AG08395 (cell line): Measurements from ENCODE around the gene PRKD1.
"Not testable (repeated sequence)": the region's sequence is repeated elsewhere in the genome, so short reads cannot be mapped to it uniquely, and the experiment has no call there.

Experiments
- DNase-seq: peaks from one replicate; pipeline ENCODE4 v3.0.0; 2012; ENCODE audit warnings: mixed read lengths, low spot score

Gene PRKD1

DNA sequence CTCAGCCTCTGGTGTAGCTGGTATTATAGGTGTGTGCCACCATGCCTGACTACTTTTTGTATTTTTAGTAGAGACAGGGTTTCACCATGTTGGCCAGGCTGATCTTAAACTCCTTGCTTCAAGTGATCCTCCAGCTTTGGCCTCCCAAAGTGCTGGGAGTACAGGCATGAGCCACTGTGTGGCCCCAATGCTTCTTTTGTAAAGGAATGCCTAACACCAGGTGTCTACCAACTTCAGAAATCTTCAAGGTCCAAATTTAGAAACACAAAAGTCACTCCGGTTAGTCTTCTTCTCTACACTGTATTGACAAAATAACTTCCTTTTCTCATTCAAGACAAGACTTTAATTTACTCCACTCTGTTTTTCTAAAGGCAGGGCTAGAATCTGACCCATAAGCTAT lies 188.7 kb downstream of the PRKD1 start:
- no peak for DNase-seq

DNA sequence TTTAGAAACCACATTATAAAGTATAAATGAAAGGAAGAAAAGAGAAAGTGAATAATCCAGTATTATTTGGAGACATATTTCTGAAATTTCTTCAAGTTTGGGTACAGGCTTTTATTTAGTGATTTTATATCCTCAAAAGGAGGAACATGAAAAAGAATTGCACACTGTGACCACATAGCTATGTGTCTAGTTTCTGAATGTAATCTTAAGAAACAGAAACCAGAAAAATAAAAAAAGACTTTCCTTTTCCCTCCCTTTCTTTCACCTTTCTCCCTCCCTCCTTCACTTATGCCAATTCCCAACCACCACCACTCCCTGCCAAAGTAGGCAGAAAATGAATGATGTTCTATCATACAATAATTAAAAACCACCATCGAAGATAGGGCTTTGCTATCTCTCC lies 189.6 kb downstream of the PRKD1 start:
- no peak for DNase-seq

DNA sequence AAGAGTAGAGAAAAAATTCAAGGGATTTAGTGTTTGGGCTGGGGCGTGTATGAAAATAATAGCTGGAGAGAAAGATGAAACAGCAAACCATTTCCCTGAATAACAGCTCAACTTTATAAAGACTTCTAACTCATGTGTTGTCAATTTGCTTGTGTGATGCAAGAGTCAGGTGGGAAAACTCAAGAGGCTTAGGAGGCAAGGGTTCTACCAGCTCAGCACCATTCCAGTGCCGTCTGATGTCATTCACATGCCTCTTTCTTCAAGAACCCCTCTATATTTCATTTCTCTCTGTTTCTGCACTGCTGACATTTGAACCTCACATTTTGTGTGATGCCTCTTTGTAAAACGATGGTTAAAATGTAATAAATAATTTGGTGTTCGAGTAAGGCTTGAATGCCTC lies 192.2 kb downstream of the PRKD1 start:
- no peak for DNase-seq

DNA sequence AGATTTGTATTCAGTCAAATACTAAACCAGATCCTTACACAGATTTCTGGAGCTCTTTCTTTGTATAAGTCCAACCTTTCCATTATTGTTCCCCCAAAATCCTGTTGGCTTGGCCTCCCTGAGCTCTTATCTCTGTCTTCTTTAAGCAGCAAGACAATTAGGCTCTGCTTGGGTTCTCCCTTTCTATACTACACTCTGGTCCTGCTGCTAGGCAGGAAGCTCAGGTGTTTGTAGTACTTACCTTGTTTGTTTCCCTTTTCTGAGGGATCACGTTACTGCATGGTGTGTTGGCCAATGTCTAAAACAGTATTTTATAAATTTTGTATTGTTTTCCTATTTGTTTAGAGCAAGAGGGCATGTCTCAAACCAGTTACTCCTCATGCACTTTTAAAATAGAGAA lies 192.9 kb downstream of the PRKD1 start:
- DNase-seq, result no peak

DNA sequence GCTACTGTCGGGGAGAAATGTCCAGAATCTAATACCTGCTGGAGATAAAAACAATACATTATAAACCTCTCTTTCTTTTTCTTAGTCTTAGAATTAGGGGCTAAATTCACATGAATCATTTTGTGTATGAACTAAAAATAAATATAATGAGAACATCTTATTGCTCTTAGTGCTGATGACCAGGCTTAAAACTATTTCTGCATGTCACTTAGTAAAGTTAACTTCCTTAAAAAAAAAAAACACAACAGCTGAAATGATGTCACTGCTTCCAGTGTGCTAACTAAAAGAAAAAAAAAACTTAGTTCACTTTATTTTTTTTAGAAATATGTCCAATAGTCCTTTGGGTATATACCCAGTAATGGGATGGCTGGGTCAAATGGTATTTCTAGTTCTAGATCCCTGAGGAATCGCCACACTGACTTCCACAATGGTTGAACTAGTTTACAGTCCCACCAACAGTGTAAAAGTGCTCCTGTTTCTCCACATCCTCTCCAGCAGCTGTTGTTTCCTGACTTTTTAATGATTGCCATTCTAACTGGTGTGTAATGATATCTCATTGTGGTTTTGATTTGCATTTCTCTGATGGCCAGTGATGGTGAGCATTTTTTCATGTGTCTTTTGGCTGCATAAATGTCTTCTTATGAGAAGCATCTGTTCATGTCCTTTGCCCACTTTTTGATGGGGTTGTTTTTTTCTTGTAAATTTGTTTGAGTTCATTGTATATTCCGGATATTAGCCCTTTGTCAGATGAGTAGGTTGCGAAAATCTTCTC lies 200.9 kb downstream of the PRKD1 start:
- DNase-seq, result peak; percentile 57

DNA sequence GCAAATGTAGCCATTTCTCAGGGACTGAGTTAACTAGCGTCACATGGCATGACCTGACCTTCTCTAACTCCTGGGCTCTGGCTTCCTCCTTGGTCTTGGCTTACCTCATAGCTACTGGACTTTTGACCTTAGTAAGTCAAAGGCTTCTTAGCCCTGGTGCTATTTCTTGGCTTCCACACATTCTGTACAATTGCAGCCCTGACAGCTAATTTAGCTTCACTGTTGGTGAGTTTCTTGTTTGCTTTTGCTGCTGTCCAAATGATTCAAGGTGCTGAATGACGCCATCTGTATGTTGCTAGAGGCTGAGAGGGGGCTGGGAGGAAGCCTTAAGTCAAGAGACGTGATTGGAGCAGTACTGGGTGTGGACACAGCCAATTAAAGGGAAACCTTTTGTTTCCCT lies 202.7 kb downstream of the PRKD1 start:
- no peak for DNase-seq

DNA sequence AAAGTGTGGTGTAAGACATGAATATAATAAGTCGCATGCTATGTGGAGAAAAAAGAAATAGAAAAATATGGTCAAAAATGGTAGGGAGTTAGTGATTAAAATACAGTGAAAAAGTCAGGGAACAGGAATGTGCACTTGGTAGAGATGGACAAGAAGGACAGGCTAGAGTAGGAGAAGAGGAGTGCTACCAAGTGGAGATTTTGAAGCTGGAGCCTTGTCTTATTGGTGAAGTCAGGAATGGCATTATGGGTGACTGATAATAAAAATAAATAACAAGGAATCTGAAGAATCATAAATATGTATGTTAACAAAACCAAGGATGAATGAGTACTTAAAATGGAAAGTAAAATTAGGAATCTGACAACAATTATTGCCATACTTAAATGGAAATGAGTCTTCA lies 204.8 kb downstream of the PRKD1 start:
- DNase-seq, result no peak

DNA sequence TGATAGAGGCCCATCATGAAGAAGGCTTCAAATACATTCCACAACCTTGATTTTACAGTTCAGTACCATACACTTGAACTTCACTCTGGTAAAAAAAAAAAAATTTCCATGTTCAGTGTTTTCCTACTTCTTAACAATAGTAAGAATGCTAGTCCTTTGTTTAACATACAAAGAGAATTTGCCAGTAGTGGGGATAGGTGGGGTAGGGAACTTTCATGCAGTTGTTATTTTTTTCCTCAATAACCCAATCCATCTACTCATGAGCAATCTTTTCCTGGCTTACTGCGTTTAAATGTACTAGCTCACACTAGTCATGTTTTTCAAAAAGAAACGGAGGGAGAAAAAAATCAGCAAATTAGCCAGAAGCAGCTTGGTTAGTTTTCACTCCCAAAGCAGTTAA lies 206.1 kb downstream of the PRKD1 start:
- DNase-seq, result no peak

DNA sequence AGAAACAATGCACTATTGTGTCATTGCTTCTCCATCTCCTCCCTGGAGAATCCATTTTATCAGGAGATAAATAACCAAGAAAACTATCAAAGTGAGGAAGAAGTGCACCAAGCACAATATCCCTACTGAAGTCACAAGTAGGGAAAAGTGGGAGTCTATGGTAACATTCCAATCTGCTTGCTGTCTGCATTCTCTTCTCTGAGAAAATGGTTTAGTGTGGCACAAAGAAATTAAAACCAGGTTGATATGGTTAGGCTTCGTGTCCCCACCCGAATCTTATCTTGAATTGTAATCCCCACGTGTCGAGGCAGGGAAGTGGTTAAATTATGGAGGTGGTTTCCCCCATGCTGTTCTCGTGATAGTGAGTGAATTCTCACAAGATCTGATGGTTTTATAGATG lies 209.7 kb downstream of the PRKD1 start:
- peak; percentile 21 for DNase-seq

DNA sequence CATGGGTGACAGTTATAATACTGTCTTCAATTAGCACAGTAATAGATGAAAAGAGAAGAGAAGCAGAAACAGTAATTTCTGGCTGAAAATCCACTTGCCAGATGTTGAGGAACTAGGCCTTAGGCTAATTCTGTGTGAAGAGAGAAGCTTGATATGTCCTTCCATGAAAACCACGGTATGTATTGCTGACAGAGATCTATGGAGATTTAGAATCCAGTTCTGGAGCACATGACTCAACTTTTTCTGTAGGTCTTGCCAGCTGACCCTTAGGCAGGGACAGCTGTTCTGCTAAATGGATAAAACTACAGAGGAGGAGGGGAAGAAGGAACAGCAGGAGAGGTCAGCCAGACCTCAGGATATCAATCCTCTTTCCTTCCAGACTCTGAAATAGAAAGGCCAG lies 211.5 kb downstream of the PRKD1 start:
- peak; percentile 17 for DNase-seq

DNA sequence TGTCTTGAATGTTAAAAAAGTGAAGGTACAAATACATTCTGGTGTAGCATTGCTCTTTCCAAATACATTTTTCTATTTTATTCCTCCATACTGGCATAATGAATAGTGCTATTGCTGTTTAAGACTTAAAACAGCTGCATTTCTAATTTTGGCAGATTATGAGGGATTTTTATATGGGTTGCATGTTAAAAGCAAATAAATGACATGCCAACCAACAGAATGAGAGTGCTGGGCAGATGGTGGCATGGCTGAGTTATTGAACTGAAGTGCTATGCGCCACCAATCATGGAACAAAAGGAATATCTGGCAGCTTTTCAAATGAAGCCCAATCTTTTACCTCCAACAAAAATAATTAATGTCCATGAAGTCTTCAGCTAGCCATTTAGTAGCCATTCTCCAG lies 215.0 kb downstream of the PRKD1 start:
- DNase-seq, result no peak

DNA sequence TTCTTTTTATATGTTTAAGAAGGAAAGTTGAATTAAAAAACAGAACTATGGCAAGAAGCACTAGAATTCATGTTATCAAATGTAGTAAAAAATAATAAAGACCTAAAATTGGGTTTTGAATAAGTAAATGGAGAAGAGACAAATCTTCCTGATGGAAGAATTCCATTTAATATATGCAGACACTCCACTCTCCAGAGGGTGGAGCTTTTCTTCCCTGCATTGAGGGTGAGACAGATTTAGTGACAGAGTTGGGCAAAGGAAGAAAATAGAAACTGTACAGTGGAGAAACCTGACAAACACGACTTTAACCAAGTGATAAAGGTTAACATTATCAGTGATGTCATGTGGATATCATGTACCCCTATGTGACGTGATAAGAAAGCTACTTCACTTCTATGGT lies 217.6 kb downstream of the PRKD1 start:
- DNase-seq, result peak; percentile 7

DNA sequence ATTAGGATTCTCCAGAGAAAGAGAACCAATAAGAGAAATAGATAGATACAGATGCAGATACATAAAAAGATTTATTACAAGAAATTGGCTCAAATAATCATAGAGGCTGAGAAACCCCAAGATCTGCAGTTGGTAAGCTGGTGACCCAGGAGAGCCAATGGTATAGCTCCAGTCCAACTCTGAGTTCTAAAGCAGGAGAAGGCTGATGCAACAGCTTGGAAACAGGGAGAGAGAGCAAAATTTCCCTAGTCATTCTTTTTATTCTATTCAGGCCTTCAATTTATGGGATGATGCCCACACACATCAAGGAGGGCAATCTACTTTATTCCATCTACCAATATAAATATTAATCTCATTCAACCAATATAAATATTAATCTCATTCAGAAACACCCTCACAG lies 218.2 kb downstream of the PRKD1 start:
- DNase-seq, result no peak

DNA sequence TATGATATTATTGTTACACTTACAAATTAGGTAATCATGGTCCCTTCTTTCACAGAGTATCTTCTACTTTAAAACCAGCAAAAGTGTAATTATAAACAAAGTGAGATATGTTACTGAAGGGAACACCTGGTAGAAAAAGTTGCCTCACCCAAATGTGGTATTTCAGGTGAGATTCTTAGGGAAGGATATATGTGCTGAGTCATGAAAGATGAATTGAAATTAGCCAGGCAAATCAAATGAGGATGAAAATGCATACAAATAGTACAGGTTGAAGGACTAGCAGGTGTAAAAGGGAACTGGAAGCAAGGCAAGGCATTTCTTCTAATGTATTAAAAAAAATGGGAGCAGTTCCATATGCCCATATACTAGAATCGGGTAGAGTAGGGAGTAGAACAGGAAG lies 220.9 kb downstream of the PRKD1 start:
- DNase-seq, result no peak

DNA sequence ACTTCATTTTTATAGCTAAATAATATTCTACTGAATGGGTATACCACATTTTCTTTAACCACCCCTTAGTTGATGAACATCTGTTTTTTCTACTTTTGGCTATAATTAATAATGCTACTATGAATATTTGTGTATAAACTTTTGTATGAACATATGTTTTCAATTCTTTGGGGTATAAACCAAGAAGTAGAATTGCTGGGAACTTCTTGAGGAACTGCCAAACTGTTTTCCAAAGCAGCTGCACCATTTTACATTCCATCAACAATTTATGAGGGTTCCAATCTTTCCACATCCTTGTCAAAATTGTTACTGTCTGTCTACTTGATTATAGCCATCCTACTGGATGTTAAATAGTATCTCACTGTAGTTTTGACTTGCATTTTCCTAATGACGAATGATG lies 221.8 kb downstream of the PRKD1 start:
- no peak for DNase-seq

DNA sequence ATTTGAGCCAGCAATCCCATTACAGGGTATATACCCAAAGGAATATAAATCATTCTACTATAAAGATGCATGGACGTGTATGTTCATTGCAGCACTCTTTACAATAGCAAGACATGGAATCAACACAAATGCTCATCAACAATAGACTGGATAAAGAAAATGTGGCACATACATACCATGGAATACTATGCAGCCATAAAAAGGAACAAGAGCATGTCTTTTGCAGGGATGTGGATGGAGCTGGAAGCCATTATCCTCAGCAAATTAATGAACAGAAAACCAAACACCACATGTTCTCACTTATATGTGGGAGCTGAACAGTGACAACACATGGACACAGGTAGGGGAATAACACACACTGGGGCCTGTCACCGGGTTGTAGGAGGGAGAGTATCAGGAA lies 238.1 kb downstream of the PRKD1 start:
- DNase-seq, result not testable (repeated sequence)

DNA sequence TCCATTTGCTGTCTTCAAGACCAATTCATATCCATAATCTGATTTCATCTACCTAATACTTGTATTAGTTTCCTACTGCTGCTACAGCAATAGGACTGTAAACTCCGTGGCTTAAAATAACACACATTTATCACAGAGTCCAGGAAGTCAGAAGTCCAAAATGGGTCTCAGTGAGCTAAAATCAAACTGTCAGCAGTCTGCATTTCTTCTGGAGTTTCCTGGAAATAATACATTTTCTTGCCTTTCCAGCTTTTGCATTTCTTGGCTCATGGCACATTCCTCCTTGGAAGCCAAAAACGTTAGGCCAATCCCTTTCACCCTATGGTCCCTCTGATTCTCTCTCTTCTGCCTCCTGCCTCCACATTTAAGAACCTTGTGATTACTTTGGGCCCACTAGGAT lies 239.8 kb downstream of the PRKD1 start:
- DNase-seq, result no peak

DNA sequence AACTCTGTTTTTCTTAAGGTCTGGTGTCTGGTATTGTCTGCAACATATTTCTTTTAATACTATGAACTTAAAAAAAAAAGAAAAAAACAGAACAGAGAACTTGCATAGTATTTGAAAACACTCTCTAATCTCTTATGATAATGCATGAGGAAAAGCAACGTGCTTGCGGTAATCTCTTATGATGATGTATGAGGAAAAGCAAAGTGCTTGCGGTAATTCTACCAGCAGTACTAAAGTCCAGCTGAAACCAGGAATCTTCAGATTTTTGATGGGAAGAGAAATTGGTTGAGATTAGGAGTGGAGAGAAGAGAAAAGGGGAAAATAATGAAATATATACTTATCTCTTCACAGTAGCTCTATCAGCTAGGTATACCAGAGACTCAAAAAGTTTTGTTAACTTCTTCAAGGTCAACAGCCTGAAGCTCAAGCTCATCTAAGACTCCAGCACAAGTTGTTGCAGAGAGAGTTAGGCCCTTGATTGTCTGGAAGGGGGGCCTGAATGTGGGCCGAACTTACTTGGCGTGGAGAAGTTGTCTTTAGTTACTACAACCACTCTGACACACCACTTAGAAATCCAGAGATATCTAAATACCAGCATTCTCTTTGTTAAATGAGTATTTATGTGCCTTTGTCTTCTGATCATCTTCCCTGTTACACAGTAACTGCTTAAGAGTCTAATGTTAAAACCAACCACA lies 240.4 kb downstream of the PRKD1 start:
- DNase-seq, result no peak

DNA sequence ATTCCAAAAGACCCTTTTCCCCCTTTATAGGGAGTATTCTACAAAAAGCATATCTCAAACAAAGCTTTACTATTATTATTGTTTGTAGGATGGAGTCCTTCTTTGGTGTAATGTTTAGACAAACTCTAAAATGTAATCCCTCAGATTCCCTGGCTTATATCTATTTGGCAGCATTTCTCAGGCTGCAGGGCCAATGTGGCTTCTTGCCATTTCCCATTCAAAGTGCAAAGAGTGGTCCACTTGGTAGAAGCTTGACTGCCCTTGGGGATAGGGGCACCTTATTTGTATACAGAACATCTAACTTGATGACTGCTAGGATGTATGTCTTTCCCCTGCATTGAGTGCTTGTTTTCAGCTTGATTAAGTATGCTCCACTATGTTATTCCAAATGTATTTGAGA lies 242.7 kb downstream of the PRKD1 start:
- DNase-seq, result no peak

DNA sequence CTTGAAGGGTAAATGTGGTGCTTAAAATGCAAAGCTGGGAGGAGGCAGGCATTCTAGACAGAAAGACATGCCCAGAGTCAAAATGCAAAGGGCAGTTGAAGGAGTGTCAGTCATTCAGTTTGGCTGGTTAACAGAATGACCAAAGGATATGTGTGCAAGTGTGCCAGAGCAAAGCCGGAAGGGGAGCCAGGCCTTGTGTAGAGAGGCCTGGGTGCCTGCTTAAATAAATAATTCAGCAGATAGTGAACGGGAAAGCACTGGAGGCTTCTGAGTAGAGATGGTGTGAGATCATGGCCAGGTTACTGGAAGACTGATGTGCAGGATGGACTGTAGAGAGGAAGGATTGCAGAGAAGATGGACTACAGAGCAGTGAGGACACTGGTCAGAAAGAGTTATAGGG lies 244.9 kb downstream of the PRKD1 start:
- no peak for DNase-seq

DNA sequence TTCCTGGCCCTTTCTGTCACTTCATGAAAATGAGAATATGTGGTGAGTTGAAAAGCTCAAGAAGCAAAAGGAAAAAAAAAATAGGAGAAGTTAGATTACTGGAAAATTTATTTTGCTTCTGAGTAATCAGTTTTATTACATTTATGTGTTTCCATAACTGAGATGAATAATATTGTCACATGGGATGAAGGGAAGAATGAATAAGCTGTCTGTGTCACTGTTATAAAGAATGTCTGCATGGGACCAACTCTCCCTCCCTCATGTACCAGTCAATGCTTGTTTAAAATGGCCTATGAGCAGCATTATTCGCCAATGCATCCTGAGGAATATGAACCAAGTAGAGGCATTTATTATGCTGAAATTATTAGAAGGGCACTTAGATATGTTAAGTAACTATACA lies 246.3 kb downstream of the PRKD1 start:
- DNase-seq, result no peak

DNA sequence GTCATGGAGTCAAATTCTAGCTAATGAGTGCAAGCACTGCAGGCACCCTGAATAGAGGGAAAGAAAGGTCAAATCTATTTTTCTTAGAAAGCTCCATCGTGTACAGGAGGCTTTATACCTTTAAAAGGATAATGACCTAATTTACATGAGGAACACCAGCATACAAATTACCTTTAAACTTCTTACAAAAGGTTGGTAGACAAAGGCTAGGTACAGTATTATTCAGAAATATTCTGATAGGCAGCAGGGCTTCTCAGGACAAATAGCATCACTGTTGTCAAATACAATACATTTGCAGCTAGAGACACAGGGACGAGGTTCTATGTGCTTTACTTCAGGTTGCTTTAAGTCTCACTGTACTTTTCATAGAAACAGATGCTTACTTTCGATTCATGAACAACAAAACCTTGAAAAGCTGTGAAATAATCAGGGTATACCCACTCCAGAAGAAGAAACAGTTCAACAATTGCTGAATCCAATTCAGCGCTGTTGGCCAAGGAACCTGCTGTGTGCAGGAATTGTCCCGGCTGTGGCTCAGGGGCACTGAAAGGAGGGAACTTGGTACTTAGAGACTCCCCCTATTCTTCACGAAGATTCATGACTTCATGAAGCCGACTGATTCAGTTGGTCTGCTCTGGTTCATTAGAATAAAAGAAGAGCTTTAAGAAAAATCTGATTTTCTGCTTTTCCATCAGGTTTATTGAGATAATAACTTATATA lies 252.9 kb downstream of the PRKD1 start:
- no peak for DNase-seq

DNA sequence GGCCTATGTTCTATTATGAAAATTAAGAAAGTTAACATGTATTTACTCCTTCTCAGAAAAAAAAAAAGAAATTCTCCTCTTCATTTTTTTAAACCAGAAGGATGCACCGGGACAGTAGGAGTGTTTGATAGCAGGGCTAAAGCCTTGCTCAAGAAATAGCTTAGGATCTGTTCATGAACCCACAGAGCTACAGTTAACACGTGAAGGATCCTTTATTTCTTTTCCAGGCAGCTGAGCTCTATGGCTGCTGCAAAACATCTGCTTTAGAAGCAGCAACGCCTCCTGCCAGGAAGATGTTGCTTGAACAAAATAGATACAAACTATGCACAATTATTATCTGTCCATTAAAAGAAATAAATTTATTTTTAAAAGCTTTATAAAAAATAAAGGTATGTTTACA lies 254.8 kb downstream of the PRKD1 start:
- no peak for DNase-seq
